ENCODE measurements around the gene AGRN. TPM values are rescaled to one million over a fixed set of nuclear protein-coding genes. Genes with fewer than 3 reads are reported as not detected.
A peak's percentile ranks its signal among the peaks of the same experiment; 100 is the strongest.

The AGRN gene
- total and polyA plus RNA-seq, 2 of the 4 experiments (the other 2 are of a cell fraction): 8.1 to 115 TPM

DNA sequence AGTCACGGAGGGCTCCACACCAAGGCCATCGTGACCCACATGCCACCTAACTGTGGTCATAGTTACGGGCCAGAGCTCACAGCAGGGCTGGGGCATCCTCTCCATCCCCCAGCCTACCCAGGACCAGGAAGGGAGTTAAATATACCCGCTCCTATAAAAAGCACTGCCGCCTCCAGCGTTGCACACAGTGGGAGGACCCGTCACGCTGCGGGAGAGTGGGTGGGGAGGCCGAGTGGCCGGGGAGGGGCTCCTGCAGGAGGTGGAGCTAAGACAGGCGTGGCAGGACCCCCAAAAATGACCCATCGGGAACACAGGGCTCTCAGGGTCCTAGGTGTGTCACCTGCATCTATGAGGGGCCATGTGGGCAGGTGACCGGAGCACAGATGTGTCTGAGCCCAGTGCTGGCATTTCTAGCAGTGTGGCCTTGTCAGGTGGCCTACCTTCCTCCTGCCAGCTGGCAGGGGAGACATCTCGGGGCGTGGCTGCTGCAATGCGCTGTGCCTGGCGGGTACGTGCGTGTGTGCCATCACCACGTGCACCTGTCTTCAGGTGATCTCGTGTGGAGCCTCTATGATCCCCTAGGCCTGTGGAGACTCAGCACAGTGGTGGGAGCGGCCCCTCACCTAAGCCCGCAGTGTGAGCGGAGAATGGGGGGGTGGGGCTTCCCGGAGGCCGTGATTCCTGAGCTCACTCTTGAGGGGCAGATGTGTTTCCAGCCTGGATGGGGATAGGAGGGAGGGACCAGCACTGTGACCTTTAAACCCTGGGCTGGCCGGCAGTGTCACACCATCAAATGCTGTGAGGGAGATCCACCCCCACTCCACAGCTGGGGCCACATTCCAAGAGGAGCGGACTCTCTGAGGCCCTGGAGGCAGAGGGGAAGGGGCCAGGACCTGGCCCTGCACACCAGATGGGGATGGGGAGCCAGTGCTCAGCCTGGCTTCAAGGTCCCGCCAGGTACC, 17.7 kb downstream of the AGRN start:
- WGBS, 2 experiments (ENCODE audit: extremely low coverage in 2 of 2, insufficient read length in 1 of 2): 90% methylated on average over 12 of the region's 30 CpGs; no CpG with 5 or more reads in 1 of the 2 experiments
- Histone ChIP-seq H4K8ac (ENCODE audit: low read depth in 2 of 2, low read length in 2 of 2) (no peak overlapping the region), H2AK5ac (ENCODE audit: low read depth, low read length) (no peak overlapping the region), H2BK120ac (ENCODE audit: low read depth, low read length) (no peak overlapping the region), H3K4ac (ENCODE audit: low read depth, low read length) (no peak overlapping the region), H3K27me3 (ENCODE audit: control insufficient read depth, insufficient read depth, low read length) (no peaks in the 10 kb centered on the region), H3K4me2 (ENCODE audit: low read depth, low read length) (no peak overlapping the region), H3K14ac (replicated peaks; ENCODE audit: low read depth, low read length) (no peak overlapping the region), H3K27ac (ENCODE audit: insufficient read depth, low read length) (no peak overlapping the region), H3K9me3 (ENCODE audit: control insufficient read depth, insufficient read depth, low read length) (no peaks in the 10 kb centered on the region), H3K79me1 (ENCODE audit: low read depth in 1 of 2, low read length in 2 of 2) (peaks cover 11 to 34% of the 10 kb centered on the region in 2 experiments), H3K4me3 (ENCODE audit: insufficient read depth, low read depth, low read length) (no peak overlapping the region), H3K9me1 (ENCODE audit: insufficient read depth, low read length) (0 out of 2 replicates have a peak, but pooled peaks cover 5% of the 10 kb centered on the region), H4K91ac (ENCODE audit: insufficient read depth, low read depth, low read length) (no peak overlapping the region), H2AFZ (replicated peaks; ENCODE audit: low read length, poor library complexity) (no peak overlapping the region), H4K20me1 (ENCODE audit: insufficient read depth, low read length) (peaks cover 61% of the 10 kb centered on the region), H3K23ac (ENCODE audit: low read depth, low read length) (no peak overlapping the region), H2BK15ac (ENCODE audit: low read depth, low read length) (no peak overlapping the region), H3K36me3 (ENCODE audit: control insufficient read depth, insufficient read depth, low read length) (peaks cover 19% of the 10 kb centered on the region; the same call in 1 of the 2 replicates), H4K5ac (ENCODE audit: low read depth, low read length) (no peak overlapping the region), H3K4me1 (ENCODE audit: control insufficient read depth, insufficient read depth, low read length) (peaks cover 8% of the 10 kb centered on the region), H2BK5ac (ENCODE audit: low read depth, low read length, poor library complexity, severe bottlenecking) (no peak overlapping the region), H3K9ac (ENCODE audit: low read depth, low read length) (no peak overlapping the region), H2BK20ac (ENCODE audit: low read depth, low read length) (no peak overlapping the region), H3K18ac (ENCODE audit: low read depth, low read length) (no peak overlapping the region), H3K56ac (ENCODE audit: extremely low read depth, insufficient read depth, low read length) (no peak overlapping the region), H2AK9ac (replicated peaks; ENCODE audit: low read depth, low read length, poor library complexity) (peak overlapping the region; percentile 42)
- no peak for ATAC-seq (ENCODE audit: low read depth)
- intact Hi-C loops (cut with micrococcal nuclease) (no loop called here), in situ Hi-C loops (cut with MboI; ENCODE audit: low sequenced_read_pairs) (no loop called here), dilution Hi-C loops (cut with HindIII; ENCODE audit: low sequenced_read_pairs, unreplicated experiment) (no loop called here)
- DNase-seq: no peak
- BruUV-seq (replicated peaks): no TSS peak
- ChIA-PET POLR2A (ENCODE audit: unreplicated experiment) (no interaction called here), CTCF (no interaction called here)
- TF ChIP-seq BHLHE40 (IDR thresholded peaks at IDR 0.05; ENCODE audit: low read depth, low read length) (no peak), CEBPB (IDR thresholded peaks at IDR 0.05; ENCODE audit: low read depth, low read length) (no peak), MAZ (IDR thresholded peaks at IDR 0.05; ENCODE audit: borderline replicate concordance, low read depth, low read length) (no peak), RCOR1 (IDR thresholded peaks at IDR 0.05; ENCODE audit: insufficient replicate concordance, low read length) (no peak), RFX5 (IDR thresholded peaks at IDR 0.05; ENCODE audit: low read depth, low read length) (no peak), FOS (IDR thresholded peaks at IDR 0.05; ENCODE audit: low read depth, low read length) (no peak), SMC3 (IDR thresholded peaks at IDR 0.05; ENCODE audit: low read depth, low read length) (no peak), MXI1 (IDR thresholded peaks at IDR 0.05; ENCODE audit: borderline replicate concordance, low read depth, low read length) (no peak), POLR2A (IDR thresholded peaks at IDR 0.05; ENCODE audit: low read depth, low read length) (no peak), NFE2L2 (IDR thresholded peaks at IDR 0.05; ENCODE audit: low read depth, low read length) (no peak), CHD1 (IDR thresholded peaks at IDR 0.05; ENCODE audit: low read depth, low read length) (no peak)
- TF ChIP-seq, protein P1, sequence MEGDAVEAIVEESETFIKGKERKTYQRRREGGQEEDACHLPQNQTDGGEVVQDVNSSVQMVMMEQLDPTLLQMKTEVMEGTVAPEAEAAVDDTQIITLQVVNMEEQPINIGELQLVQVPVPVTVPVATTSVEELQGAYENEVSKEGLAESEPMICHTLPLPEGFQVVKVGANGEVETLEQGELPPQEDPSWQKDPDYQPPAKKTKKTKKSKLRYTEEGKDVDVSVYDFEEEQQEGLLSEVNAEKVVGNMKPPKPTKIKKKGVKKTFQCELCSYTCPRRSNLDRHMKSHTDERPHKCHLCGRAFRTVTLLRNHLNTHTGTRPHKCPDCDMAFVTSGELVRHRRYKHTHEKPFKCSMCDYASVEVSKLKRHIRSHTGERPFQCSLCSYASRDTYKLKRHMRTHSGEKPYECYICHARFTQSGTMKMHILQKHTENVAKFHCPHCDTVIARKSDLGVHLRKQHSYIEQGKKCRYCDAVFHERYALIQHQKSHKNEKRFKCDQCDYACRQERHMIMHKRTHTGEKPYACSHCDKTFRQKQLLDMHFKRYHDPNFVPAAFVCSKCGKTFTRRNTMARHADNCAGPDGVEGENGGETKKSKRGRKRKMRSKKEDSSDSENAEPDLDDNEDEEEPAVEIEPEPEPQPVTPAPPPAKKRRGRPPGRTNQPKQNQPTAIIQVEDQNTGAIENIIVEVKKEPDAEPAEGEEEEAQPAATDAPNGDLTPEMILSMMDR (conservative IDR thresholded peaks at IDR 0.05; ENCODE audit: low read depth, low read length): no peak
- TF ChIP-seq, protein P2, sequence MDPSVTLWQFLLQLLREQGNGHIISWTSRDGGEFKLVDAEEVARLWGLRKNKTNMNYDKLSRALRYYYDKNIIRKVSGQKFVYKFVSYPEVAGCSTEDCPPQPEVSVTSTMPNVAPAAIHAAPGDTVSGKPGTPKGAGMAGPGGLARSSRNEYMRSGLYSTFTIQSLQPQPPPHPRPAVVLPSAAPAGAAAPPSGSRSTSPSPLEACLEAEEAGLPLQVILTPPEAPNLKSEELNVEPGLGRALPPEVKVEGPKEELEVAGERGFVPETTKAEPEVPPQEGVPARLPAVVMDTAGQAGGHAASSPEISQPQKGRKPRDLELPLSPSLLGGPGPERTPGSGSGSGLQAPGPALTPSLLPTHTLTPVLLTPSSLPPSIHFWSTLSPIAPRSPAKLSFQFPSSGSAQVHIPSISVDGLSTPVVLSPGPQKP (IDR thresholded peaks at IDR 0.05; ENCODE audit: borderline replicate concordance, low read depth, low read length): no peak
- TF ChIP-seq, protein P3, sequence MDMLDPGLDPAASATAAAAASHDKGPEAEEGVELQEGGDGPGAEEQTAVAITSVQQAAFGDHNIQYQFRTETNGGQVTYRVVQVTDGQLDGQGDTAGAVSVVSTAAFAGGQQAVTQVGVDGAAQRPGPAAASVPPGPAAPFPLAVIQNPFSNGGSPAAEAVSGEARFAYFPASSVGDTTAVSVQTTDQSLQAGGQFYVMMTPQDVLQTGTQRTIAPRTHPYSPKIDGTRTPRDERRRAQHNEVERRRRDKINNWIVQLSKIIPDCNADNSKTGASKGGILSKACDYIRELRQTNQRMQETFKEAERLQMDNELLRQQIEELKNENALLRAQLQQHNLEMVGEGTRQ (IDR thresholded peaks at IDR 0.05; ENCODE audit: low read depth, low read length): no peak

Data from IMR-90 (cell line).